SIG-M5 treated with dmso at 0.1 percent for 504 hours (cell line): ENCODE data around the gene PAPLN.

ENCODE experiments used
- DNase-seq: peaks from one replicate; lab custom pipeline; 2025; ENCODE audit not compliant: unreplicated experiment; lab: John Stamatoyannopoulos, UW

Gene PAPLN

DNA sequence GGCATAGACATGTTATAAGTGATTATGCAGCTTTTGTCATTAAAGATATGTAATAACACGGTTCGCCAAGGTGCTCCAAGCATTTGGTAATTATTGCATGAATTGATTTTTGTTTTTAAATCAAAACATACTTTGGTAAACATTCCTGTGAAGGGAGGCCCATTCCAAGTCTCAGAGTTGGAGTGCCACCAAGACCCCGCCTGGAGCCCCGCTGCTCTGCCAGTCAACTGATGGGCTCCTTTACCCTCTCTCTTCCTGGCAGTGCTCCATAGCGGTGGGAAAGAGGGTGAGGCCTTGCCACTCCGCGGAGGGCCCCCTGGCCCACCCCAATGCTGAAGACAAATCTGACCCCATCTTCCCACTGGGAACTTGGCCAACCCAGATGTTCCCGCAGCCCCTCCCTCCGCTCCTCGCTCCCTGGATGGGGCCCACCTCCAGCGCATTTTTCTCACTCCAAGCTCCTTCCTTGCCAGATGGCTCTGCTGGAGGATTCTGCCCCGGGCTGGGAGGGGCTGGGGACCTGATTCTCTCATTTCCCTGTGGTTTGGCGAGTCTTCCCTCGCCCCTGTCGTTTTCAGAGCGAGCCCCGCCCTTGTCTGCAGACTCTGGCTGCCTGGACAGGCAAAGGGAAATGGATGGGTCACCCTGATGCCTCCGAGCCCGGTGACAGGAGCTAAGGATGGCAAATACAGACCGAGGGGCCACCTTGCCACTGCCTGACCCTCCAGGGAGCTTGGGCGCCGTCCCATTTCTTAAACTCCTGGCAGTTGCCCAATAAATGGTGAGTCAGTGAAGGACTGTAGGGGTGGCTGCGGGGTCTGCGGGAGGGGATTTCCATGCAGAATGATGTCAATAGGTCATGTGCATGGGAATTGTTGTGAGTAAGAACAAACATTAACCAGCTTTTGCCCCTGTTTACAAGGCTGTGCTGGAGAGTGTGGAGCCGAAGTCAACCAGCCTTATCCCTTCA lies 9.2 kb upstream of the PAPLN start:
- DNase-seq = no peak

DNA sequence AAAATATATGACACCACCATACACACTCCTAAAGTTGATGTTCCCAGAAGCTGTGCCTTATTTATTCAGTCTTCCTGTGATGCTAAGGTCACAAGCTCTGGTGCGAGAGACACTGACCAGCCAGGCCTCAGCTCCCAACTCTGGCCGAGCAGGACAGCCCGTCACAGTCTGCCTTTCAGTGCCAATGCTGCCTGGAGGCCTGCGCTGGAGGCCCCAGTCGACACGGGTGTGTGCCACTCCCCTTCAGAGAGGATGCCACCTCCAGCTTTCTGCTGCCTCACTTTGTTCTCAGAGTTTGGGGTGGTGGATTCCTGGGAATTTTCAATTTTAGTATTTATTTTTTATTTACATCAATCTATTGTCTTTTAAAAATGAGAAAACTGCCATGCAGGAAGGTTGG lies 7.3 kb upstream of the PAPLN start:
- DNase-seq = no peak

DNA sequence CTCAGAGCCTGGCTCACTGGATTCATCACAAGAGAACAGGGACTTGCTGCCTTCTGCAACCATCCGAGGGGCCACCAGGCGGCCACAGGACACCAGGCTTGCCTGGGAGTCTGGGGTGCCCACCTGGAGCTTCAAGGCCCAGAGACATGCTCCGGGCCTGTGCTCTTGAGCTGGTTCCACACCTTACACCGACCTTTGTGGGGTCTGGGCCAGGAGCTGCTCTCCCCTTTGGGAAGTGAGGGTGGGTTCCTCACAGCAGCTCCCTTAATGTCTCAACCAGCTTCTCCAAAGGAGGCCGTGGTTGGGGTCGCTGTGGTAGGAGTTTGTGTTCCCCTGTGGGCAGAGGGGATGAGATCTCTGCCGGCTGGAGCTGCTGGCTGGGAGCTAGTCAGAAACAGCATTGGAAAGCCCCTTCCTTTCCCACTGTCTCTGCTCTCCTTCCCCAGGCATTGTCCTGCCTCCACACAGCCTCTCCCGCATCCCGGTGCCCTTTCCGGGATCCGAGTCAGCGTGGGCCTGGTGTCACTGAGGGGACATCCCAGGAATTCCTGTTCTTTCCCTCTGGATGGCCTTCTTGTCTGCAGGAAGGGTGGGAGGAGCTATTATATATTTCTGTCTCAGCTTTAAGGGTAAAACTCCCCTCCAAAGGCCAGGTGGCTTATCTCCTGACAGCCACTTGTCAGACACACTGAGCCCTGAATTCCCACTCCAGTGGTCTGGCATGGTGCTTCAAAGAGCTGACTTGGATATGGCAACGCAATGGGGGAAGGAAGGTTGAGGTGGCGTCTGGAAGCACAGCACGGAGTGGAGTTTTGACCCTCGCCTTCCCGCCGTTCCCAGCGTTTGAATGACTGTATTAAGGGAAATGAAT lies 5.1 kb upstream of the PAPLN start:
- peak; percentile 22 for DNase-seq

DNA sequence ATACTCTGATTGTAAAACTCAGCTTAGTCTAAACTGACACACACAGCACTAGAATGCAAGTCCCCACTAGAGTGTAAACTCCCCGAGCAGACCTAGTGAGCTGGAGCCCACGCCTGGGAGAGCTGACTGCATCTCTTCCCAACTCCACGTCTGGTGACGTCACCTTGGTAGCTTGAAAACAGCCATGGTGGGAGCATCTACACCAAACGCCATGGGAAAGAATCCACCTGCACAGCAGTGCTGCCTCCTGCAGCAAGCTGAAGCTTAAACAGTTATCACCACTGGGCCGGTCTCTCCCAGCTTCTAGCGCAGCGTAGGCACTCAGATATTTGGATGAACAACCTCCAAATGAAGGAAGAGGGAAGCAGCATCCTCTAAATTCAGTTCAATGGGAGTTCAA lies 4.3 kb upstream of the PAPLN start:
- DNase-seq = no peak

DNA sequence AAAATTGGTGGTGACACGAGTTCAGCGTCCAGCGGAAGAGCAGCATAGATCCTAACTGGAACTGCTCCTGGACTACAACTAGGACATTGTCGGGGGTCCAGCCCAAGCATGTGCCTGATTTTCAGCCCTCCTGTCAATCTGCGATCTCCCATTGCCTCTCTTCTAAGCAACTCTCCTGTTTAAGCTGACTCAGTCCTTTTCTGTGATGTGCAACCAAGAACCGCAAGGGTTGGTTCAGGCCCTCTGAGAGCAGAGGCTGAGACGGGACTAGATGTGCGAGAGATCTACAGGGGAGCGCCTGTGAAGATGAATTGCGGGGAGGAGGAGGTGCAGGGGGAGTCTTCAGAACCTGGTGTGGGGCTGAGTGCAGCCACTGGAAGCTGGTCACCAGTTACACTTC lies 3.7 kb upstream of the PAPLN start:
- DNase-seq = no peak

DNA sequence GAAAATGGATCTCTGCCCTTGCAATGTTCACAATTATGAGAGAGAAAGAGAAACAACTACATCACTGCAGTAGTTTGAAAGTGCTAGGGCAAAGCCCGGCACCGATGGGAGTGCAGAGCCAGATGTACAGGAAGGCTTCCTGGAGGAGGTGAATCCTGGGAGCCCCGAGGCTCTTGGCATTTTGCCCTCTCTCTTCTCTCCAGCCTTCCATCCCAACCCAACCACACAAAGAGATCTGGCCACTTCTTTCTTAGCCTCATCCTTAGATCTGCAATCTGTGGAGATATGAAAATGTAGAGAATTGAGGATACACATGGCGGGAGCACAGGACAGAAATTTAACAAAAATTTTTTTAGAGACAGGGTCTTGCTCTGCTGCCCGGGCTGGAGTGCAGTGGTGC lies 3.3 kb upstream of the PAPLN start:
- DNase-seq = no peak

DNA sequence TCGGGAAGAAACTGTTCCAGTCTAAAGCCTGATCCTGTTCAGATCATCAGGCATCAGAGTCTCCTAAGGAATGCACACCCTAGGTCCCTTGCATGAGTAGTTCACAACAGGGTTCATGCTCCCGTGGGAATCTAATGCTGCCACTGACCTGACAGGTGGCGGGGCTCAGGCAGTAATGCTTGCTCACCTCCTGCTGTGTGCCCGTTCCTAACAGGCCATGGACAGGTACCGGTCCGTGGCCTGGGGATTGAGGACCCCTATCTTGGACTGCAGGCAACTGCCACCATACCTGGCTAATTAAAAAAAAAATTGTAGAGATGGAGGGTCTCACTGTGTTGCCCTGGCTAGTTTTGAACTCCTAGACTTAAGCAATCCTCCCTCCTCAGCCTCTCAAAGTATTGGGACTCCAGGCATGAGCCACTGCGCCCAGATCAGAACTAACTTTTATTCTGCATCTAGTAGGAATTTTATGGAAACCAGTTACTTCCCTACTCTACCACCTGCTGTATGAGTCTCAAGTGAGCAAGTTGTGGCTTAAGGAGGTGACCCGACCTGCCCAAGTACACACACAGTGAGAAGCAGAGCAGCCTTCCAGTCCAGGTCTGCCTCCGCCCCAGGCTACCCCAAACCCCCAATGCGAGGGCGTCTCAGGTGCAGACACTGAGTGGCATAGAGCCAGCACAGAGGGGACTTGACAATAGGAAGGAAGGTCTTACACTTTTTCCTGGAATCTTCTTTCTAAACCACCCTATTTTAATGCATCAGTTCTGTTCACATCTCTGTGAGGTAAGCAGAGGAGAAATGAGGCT lies 2.5 kb upstream of the PAPLN start:
- no peak for DNase-seq

DNA sequence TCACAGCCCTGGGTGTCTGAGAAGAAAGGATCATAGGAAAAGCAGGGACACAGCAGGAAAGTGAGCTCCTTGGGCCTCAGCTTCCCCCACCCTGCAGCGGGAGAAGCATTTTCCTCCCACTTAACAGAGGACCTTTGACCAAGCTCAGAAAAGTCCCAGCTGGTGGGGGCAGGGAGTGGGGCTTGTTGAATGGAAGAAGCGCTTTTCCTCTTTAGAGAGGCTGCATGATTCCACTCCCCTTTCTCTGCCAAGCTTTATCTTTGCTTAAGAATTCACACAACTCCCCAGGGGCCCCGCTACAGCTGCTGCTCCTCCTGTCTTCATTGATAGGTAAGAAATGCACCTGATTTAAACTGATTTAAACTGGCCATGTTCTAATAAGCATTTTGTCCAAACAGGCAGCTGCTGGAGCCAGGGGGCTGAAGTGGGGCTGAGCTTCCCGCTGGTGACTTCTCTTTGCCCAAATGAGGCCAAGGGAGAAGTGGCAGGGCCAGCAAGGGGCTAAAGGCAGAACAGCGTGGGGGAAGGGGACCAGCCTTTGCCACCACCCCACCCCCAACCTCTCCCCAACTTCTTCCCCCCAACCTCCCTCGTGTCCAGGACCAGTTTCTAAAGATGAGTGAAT lies 1.7 kb upstream of the PAPLN start:
- no peak for DNase-seq

DNA sequence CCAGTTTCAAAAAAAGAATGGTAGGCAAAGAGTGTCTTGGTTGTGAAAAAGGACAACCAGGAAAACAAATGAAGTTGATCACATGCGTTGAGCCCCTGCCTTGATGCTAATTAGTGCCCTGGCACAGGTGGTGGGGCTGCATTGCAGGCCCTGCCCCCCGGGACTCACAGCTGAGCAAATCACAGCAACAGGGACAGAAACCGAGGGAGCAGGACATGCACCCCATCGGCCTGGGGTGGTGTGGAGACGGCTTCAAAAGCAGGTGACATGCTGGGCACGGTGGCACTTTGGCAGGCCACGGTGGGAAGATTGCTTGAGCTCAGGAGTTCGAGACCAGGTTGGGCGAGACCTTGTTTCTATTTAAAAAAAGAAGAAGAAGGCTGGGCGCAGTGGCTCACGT lies 1.1 kb upstream of the PAPLN start:
- no peak for DNase-seq

DNA sequence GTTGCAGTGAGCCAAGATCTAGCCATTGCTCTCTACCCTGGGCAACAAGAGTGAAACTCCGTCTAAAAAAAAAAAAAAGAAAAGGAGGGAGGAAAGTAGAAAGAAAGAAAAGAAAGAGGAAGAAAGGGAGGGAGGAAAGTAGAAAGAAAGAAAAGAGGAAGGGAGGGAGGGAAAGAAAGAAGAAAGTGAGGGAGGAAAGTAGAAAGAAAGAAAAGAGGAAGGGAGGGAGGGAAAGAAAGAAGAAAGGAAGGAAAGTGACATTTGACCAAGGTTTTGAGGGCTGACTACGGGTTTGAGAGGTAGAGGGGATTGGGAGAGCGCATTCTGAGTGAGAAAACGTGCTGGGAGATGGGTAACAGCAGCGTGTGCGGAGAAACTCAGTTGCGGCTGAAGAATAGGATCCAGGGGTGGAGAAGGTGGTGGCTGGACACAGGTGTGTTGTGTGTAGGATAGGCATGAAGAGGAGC lies 521 bp upstream of the PAPLN start:
- DNase-seq = no peak

DNA sequence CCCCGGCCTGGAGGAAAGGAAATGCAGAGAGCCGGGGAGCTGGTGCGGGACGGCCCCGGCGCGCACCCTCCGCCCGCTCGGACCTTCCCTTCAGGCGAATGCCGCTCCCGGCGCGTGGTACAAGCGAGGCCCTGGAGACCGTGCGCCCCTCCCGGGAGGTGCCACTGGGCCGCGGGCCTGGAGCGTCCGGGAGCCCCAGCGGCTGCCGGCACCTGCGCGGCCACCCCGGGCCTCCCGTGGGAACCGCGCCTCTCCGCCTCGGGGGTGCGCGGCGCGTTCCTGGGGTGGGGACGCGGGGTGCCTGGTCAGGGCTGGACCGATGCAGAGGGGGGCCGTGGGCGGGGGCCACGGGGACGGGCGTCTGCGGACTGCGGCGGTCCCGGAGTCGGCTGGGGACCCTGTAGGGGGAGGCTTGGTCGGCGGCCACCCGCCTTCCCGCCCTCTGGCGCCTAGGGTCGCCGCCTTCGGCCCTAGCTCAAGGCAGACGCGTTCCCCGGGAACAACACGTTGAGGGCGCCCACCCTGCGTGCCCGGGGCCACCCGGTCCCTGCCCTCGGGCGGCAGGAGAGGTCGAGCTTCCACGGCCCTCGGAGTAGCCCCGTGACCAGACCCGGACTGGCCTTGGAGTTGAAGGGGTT lies 599 bp downstream of the PAPLN start:
- no peak for DNase-seq

DNA sequence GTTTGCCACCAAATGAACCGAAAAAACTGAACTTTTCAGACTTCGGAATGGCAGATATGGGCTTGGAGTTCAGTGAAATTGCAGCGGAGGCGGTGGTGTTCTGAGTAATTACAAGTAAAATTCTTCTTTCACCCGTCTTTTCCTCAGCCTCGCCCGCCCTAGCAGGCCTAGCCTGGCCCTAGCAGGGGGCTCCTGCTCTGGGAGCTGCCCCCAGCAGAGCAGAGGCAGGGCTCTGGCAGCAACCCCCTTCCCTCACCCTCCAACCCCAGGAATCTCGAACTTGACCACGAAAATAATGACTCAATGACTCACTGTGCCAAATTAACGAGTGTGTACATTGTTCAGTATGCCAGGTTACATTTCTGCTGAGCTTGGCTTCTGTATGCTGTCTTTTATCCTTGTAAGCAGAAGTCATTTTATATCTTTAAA lies 1.1 kb downstream of the PAPLN start:
- peak; percentile 20 for DNase-seq

DNA sequence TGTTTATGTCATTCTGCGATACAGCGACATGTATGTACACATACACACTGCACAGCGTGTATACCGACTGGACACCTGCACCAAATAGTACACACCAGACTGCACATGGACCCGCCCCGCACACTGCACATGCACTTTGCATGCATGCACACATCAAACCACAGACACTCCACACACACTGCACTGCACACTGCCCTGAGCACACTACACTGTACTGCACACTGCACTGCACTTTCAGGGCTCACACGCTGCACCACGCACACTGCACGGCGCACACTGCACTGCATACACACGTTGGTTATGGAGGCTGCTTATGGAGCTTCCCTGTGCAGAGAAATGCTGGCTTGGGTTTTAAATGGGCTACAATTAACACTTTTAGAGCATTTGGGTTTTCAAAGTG lies 1.6 kb downstream of the PAPLN start:
- DNase-seq = no peak

DNA sequence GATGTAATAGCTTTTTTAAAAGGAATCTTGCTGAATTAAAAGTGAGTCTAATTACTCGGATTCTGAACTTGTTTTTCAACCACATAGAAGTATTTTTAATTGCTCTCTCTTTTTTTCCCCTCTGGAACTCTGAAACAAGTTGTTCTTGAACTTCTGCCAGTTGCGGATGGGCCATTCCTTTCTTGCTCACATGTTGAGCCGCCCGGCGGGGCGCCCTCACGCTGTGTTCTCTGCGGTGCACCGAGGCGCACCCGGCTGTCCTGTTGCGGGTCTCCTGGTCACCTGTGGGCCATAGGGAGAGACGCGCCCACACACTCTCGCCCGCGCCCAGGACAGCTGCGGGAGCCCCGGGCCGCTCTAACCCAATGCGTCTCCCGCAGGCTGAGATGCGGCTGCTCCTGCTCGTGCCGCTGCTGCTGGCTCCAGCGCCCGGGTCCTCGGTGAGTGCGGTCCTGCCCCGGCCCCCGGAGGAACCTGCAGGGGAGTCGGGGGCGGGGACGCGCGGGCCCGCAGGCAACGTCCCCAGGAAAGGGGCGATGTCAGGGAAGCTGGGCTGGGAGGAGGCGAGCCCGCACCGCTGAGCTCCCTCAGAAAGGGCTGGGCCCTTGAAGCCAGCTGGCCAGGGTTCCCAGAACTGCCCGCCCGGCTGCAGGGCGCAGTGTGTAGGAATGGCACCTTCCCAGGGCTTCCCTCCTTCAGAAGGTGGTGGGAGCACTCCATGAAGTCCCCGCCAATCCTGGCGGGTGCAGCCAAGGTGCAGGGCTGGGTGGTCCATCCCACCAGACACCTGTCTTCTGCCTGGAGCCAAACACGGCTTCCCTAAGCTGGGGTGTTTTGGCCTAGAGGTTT lies 2.3 kb downstream of the PAPLN start:
- DNase-seq = no peak

DNA sequence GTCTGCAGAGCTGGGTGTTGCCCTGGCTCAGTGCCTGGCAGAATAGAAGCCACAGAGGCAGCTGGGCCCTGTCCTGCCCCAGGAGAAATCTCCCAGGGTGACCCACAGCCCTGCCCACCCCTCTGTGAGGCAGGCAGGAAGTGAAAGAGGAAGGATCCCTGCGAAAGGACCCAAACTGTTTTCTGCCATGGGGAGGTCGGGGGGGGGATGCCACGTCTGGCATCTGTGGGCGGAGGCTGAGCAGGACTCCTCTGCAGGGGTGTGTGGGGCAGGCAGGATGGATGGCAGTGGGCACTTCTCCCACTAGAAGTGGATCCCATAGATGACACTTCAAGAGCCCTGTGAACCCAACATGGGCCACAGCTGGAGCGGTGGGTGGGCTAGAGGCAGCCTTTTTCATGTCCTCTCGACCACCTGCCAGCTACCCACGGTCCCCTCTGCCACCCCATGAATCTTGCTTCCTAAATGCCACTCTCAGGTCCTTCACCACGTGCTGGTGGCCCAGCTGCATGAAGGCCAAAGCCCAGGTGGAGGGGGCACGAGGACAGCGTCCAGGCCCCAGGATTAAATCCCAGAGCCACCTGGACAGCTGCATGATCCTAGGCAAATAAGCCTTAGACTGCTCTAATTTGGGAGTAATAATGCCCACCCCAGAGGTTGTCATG lies 3.6 kb downstream of the PAPLN start:
- peak; percentile 60 for DNase-seq

DNA sequence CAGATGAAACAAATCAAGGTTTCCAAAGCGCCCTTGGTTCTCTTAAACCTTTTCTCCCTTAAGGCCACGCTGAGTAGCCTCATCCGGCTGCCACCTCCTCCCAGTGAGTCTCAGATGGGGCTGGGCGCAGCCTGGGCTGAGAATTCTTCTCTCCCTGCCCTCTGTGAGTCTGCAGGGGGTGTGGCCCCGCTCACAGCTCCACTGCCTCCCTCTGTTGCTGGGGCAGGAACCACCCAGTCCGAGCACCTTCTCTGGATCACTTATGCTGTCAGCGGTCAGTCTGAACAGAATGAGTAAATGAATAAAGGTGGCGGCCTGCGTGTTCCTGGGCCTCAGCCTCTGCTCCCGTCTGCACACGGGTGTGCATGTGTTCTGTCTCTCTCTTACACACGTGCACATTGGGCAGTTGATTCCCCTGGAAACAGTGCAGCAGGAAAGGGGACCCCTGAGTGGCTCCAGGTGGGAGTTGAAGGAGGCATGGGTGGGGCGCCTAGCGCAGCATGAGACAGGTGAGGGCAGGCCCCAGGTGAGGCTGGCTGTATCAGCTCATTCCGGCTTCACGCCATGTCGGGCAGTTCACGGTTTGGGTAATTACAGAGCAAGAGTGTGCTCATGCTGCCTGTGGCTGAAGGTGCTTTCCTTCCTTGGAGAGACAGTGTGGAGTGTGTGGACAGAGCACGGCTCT lies 4.3 kb downstream of the PAPLN start:
- DNase-seq = no peak

DNA sequence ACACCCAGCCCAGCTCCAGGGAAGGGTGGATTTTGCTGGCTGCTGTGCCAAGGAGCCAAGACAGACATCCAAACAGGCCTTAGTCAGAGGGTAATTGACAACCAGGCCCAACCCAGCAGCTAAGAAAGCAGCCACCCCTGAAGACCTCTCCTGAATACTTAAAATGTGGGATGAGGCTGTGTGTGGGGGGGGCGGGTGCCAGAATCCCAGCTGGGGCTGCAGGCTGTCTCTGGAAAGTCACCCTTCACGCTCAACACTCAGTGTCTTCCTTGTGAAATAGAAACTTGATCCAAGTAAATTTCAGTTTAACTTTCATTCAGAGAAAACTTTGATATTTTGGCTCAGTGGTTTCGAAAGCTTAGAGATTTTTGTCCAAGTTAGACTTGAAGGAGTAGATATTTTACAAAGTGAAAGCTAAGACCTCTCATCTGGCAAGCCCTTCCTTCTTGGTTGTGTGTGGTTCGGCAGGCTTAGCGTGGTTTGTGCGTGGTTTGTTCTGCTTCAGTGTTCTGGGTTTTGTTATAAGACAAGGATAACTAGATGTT lies 5.1 kb downstream of the PAPLN start:
- peak; percentile 10 for DNase-seq

DNA sequence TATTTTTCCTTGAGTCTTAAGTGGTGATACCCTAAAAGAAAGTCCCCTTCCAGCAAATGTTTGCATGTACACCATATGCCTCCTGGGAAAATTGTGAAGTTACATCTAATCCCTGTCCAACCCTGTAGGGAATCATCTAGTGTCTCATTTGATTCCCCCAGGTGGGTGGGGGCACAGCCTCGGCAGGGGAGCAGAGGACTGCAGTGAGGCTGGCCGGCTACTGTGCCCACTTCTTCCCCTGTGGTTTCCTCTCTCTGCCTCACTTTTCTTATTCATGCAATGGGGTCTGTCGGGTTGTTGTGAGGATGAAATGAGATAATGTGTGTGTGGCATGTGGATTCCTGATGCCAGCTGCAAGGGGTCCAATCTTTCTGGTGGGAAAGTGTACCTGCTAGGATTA lies 6.0 kb downstream of the PAPLN start:
- DNase-seq = no peak
